HG03139 (cell line): ENCODE results near the gene MDM4.

Source experiments
- ATAC-seq: cut with Tn5 transposase; IDR thresholded peaks from one replicate; pipeline ENCODE4 v1.9.1; 2021; ENCODE audit not compliant: unreplicated experiment

Gene MDM4

GRCh38 chr1:204576422-204576821, 60.2 kb downstream of the MDM4 start:
- ATAC-seq, result no peak

GRCh38 chr1:204577794-204578478, 61.7 kb downstream of the MDM4 start:
- no peak for ATAC-seq

GRCh38 chr1:204578867-204579664, 62.9 kb downstream of the MDM4 start:
- ATAC-seq, result peak; percentile 71

GRCh38 chr1:204579681-204580080, 63.5 kb downstream of the MDM4 start:
- ATAC-seq, result no peak

GRCh38 chr1:204580862-204581261, 64.7 kb downstream of the MDM4 start:
- no peak for ATAC-seq

- no peak for ATAC-seq
These were observed 65.6 kb downstream of the MDM4 start for GRCh38 chr1:204581759-204582158.

- ATAC-seq, result no peak
These were observed 67.9 kb downstream of the MDM4 start for GRCh38 chr1:204583909-204584632.

GRCh38 chr1:204584699-204585372, 68.6 kb downstream of the MDM4 start:
- ATAC-seq, result no peak

GRCh38 chr1:204587621-204588020, 71.4 kb downstream of the MDM4 start:
- no peak for ATAC-seq

GRCh38 chr1:204588826-204589225, 72.6 kb downstream of the MDM4 start:
- ATAC-seq, result no peak

- ATAC-seq, result no peak
These were observed 73.3 kb downstream of the MDM4 start for GRCh38 chr1:204589409-204590038.

- no peak for ATAC-seq
These were observed 75.4 kb downstream of the MDM4 start for GRCh38 chr1:204591473-204592090.

GRCh38 chr1:204592246-204592948, 76.2 kb downstream of the MDM4 start:
- ATAC-seq, result no peak

- ATAC-seq, result no peak
These were observed 82.2 kb downstream of the MDM4 start for GRCh38 chr1:204598319-204598969.

- no peak for ATAC-seq
These were observed 82.9 kb downstream of the MDM4 start for GRCh38 chr1:204599098-204599497.

- no peak for ATAC-seq
These were observed 83.4 kb downstream of the MDM4 start for GRCh38 chr1:204599596-204599995.

- no peak for ATAC-seq
These were observed 84.0 kb downstream of the MDM4 start for GRCh38 chr1:204600203-204600602.

- no peak for ATAC-seq
These were observed 84.8 kb downstream of the MDM4 start for GRCh38 chr1:204600968-204601367.

- ATAC-seq, result no peak
These were observed 85.9 kb downstream of the MDM4 start for GRCh38 chr1:204602111-204602579.
